A549 (cell line): Measurements from ENCODE around the gene ACTG1.

Experiments
- CEBPB ChIP-seq, 2 experiments: fragments of >200 bp in 1 of 2; sonication (Bioruptor Twin) in 1 of 2; formaldehyde crosslinking in 1 of 2; IDR thresholded peaks; 2 replicates each; pipeline ENCODE4 v1.6.1; 2012 to 2016
- CHD2 ChIP-seq: fragments of 150-350 bp; IDR thresholded peaks from 2 replicates; pipeline ENCODE4 v1.6.1; 2014; ENCODE audit warnings: low read length; ENCODE audit not compliant: partially characterized antibody
- POLR2A ChIP-seq: IDR thresholded peaks from 2 replicates; pipeline ENCODE4 v1.6.1; 2012; ENCODE audit warnings: mild to moderate bottlenecking, low read length
- ZSCAN20 ChIP-seq: fragments of 250-450 bp; sonication (Bioruptor Pico); IDR thresholded peaks from 2 replicates; pipeline ENCODE4 v1.8.0; 2022; ENCODE audit warnings: mild to moderate bottlenecking, moderate library complexity
- TF ChIP-seq, protein P1 (sequence below): fragments of 200-600 bp; sonication (generic); IDR thresholded peaks from 2 replicates; pipeline ENCODE4 v1.6.1; 2016; ENCODE audit warnings: antibody characterized with exemption, mild to moderate bottlenecking, moderate library complexity
- TF ChIP-seq, protein P2 (sequence below): fragments of >200 bp; sonication (Bioruptor Twin); formaldehyde crosslinking; IDR thresholded peaks from 3 replicates; pipeline ENCODE4 v1.5.1; 2016

DNA sequence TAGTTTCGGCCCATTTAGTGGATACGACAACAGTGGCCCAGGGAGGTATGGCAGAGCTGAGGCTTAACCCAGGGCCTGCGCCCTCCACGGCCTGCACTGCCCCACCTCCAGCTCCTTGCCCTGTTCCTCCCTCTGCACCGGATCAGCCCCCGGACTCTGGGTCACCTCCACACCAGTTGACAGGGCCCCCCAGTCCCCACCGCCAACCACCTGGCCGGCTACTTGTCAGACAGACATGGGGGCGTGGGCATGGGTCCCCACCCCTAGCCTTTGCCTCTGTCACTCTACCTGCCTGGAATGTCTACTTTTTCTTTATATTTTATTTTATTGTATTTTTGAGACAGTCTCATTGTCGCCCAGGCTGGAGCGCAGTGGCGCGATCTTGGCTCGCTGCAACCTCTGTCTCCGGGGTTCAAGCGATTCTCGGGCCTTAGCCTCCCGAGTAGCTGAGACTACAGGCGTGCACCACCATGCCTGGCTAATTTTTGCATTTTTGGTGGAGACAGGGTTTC, 3.0 kb upstream of the ACTG1 start:
- TF ChIP-seq CHD2 (no peak), CEBPB (IDR thresholded peaks at IDR 0.05) (no peak), ZSCAN20 (no peak), POLR2A (no peak)
- TF ChIP-seq, protein P1, sequence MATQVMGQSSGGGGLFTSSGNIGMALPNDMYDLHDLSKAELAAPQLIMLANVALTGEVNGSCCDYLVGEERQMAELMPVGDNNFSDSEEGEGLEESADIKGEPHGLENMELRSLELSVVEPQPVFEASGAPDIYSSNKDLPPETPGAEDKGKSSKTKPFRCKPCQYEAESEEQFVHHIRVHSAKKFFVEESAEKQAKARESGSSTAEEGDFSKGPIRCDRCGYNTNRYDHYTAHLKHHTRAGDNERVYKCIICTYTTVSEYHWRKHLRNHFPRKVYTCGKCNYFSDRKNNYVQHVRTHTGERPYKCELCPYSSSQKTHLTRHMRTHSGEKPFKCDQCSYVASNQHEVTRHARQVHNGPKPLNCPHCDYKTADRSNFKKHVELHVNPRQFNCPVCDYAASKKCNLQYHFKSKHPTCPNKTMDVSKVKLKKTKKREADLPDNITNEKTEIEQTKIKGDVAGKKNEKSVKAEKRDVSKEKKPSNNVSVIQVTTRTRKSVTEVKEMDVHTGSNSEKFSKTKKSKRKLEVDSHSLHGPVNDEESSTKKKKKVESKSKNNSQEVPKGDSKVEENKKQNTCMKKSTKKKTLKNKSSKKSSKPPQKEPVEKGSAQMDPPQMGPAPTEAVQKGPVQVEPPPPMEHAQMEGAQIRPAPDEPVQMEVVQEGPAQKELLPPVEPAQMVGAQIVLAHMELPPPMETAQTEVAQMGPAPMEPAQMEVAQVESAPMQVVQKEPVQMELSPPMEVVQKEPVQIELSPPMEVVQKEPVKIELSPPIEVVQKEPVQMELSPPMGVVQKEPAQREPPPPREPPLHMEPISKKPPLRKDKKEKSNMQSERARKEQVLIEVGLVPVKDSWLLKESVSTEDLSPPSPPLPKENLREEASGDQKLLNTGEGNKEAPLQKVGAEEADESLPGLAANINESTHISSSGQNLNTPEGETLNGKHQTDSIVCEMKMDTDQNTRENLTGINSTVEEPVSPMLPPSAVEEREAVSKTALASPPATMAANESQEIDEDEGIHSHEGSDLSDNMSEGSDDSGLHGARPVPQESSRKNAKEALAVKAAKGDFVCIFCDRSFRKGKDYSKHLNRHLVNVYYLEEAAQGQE: no peak
- TF ChIP-seq, protein P2, sequence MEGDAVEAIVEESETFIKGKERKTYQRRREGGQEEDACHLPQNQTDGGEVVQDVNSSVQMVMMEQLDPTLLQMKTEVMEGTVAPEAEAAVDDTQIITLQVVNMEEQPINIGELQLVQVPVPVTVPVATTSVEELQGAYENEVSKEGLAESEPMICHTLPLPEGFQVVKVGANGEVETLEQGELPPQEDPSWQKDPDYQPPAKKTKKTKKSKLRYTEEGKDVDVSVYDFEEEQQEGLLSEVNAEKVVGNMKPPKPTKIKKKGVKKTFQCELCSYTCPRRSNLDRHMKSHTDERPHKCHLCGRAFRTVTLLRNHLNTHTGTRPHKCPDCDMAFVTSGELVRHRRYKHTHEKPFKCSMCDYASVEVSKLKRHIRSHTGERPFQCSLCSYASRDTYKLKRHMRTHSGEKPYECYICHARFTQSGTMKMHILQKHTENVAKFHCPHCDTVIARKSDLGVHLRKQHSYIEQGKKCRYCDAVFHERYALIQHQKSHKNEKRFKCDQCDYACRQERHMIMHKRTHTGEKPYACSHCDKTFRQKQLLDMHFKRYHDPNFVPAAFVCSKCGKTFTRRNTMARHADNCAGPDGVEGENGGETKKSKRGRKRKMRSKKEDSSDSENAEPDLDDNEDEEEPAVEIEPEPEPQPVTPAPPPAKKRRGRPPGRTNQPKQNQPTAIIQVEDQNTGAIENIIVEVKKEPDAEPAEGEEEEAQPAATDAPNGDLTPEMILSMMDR: no peak
